Purkinje cell (primary cell): ENCODE results near the gene PUDP. TPM values are rescaled to one million over a fixed set of nuclear protein-coding genes. Genes with fewer than 3 reads are reported as not detected.

Experiments used
- polyA plus RNA-seq: library from polyadenylated mRNA; unstranded; fragments of >200 nt; fragmentation: Nextera tagmentation; gene quantifications from 2 replicates; pipeline ENCODE4 v1.2.1, GENCODE V29; 2014

Gene PUDP
- polyA plus RNA-seq = 3.7 and 12.8 TPM in 2 replicates

DNA sequence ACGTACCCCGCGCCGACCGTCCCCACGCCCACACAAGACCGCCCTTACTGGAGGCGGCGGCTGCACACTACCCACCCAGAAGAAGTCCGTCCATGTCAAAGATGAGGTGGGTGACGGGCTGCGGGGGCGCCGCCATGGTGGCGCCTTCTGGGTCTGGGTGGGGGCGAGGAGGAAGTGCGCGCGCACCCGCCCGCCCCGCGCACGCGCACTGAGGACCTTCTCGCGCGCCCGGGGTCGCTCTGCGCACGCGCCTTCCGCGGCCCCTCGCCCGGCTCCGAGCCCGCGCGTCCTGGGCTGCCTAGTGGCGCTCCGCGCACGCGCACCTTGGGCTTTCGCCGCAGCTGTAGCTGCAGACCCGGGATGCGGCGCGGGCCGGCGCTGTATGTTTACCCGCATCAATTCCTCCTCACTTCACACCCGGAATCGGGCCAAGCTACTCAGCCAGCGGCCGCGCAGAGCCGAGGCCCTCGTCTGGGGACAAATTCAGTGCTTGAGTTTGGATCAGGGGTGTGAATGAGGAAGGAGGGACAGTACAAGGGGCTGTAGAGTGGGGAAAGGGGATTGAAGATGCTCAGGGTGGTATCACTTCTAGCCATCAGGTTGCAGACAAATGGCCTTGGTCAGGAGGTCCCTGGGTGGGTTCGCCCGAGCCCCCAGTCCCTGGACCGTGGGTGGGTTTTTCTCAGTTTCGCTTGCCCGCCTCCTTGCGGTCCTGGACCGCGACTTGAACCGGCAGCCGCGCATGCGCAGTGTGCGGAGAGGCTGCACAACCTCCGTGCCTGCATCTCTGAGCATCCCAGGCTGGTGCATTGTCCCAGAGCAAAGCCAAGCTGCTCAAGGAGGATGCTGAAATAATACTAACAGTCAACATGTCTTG lies at the start of gene PUDP:
TSS of gene PUDP (minus strand) at position 176 of the 877 bp plus-strand sequence. CDS start at position 136, 40 bp downstream.

DNA sequence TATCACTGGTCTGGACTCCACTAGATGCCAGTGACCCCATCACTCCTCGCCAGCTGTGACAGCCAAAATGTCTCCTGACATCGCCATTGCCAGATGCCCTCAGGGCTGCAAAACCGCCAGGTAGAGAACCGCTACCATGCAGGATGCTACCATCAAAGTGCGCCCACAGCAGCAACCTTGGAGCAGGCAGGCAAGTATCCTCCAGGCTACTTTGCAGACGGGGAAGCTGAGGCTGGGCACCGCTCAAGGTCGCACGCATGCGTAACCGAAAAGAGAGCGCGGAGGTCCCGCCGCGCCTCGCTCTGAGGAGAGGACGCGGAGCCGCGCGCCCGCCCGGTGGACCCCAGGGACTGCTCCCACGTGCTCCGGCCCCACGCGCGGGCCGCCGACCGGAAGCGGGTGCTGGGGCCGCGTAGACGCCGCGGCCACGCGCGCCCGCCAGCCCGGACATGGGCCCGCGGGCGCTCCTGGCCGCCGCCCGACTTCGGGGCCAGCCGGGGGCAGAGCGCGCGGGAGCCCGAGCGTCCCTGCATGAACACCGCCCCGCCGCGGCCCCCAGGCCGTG lies 458 bp downstream of the PUDP start, which contains the start of gene STS:
TSS of gene STS (plus strand) at position 300 of the 565 bp plus-strand sequence. CDS start 105,488 bp downstream, outside the sequence.

Other genes starting within 250 kb of the PUDP start
- 35.7 and 39.8 TPM in 2 replicates for gene STS, start 441 bp downstream of the PUDP start, polyA plus RNA-seq